ENCODE results near the gene MKKS. TPM values are rescaled to one million over a fixed set of nuclear protein-coding genes. Genes with fewer than 3 reads are reported as not detected.

The MKKS gene
- total and polyA plus RNA-seq, 2 of the 13 experiments (the other 11 are each of a cell fraction or from before 2014, with no cell fraction given), result 26.7 to 34.5 TPM

- TF ChIP-seq ATF2 (CRISPR knock-in tag; IDR thresholded peaks at IDR 0.05) (0 out of 2 replicates have a peak, but pooled peaks have one; percentile 18), ZNF280B (CRISPR knock-in tag; IDR thresholded peaks at IDR 0.05; ENCODE audit: borderline replicate concordance) (no peak), MLX (CRISPR knock-in tag; IDR thresholded peaks at IDR 0.05) (0 out of 2 replicates have a peak, but pooled peaks have one; percentile 36), LCORL (IDR thresholded peaks at IDR 0.05) (no peak), LCORL (CRISPR knock-in tag; IDR thresholded peaks at IDR 0.05) (peak; percentile 48; the same call in 1 of the 2 replicates), NR2F6 (IDR thresholded peaks at IDR 0.05) (peak; percentile 84), NR2F6 (CRISPR knock-in tag; IDR thresholded peaks at IDR 0.05) (peak; percentile 94), ZMAT5 (CRISPR knock-in tag; IDR thresholded peaks at IDR 0.05; ENCODE audit: borderline replicate concordance, low read depth) (no peak), HOXA3 (CRISPR knock-in tag; IDR thresholded peaks at IDR 0.05) (peak; percentile 66), KLF16 (CRISPR knock-in tag; IDR thresholded peaks at IDR 0.05) (no peak; a peak in 1 of 4 replicates), ZNF605 (CRISPR knock-in tag; IDR thresholded peaks at IDR 0.05) (peak; percentile 57; the same call in 1 of the 2 replicates), ESRRA (CRISPR knock-in tag; IDR thresholded peaks at IDR 0.05; ENCODE audit: low read depth) (peak; percentile 73; the same call in 1 of the 2 replicates), KAT8 (CRISPR knock-in tag; IDR thresholded peaks at IDR 0.05) (0 out of 2 replicates have a peak, but pooled peaks have one; percentile 36), PAWR (CRISPR knock-in tag; IDR thresholded peaks at IDR 0.05; ENCODE audit: borderline replicate concordance) (no peak), RCOR2 (CRISPR knock-in tag; IDR thresholded peaks at IDR 0.05) (peak; percentile 89), ZBTB21 (CRISPR knock-in tag; IDR thresholded peaks at IDR 0.05) (0 out of 2 replicates have a peak, but pooled peaks have one; percentile 25), ZBTB20 (CRISPR knock-in tag; IDR thresholded peaks at IDR 0.05; ENCODE audit: borderline replicate concordance, low read depth) (peak; percentile 41), RBM39 (IDR thresholded peaks at IDR 0.05; ENCODE audit: low read depth, low read length, poor library complexity, severe bottlenecking) (no peak), ZNF747 (CRISPR knock-in tag; IDR thresholded peaks at IDR 0.05; ENCODE audit: borderline replicate concordance) (no peak), SCMH1 (CRISPR knock-in tag; IDR thresholded peaks at IDR 0.05; ENCODE audit: borderline replicate concordance) (no peak), NONO (IDR thresholded peaks at IDR 0.05) (no peak), NONO (CRISPR knock-in tag; conservative IDR thresholded peaks at IDR 0.05) (0 out of 2 replicates have a peak, but pooled peaks have one; percentile 36), RARA (CRISPR knock-in tag; IDR thresholded peaks at IDR 0.05) (peak; percentile 92), GATAD1 (CRISPR knock-in tag; IDR thresholded peaks at IDR 0.05) (peak; percentile 59), ARID3A (IDR thresholded peaks at IDR 0.05; ENCODE audit: low read depth, low read length) (peak; percentile 74), NFATC3 (CRISPR knock-in tag; IDR thresholded peaks at IDR 0.05) (no peak), RAD21 (CRISPR knock-in tag; IDR thresholded peaks at IDR 0.05) (peak; percentile 4; the same call in 1 of the 2 replicates)
Measured at GRCh38 chr20:10429443-10429981, 4.5 kb downstream of the MKKS start (continued).

All from HepG2 (cell line).